Spinal cord (tissue), 10 donors: ENCODE results near the gene NOCT. TPM values are rescaled to one million over a fixed set of nuclear protein-coding genes. Genes with fewer than 3 reads are reported as not detected.
A peak's percentile ranks its signal among the peaks of the same experiment; 100 is the strongest.

Source experiments
- DNase-seq, 6 donors: peaks; one replicate each; pipeline versions ENCODE4 v3.0.0 to v3.0.0-alpha.2; 2013 to 2015; ENCODE audit warnings: low spot score in 6 of 6, low read depth in 4 of 6
- H3K27ac ChIP-seq: one replicate; pipeline ENCODE4 v1.5.1; 2013; ENCODE audit warnings: low read depth, low read length, control low read depth
- H3K27me3 ChIP-seq: one replicate; pipeline ENCODE4 v1.6.1; 2013; ENCODE audit warnings: low read length; ENCODE audit not compliant: control insufficient read depth, insufficient read depth
- H3K36me3 ChIP-seq: one replicate; pipeline ENCODE4 v1.6.1; 2013; ENCODE audit warnings: low read length; ENCODE audit not compliant: control insufficient read depth, insufficient read depth
- H3K4me1 ChIP-seq: one replicate; pipeline ENCODE4 v1.6.1; 2013; ENCODE audit warnings: low read length; ENCODE audit not compliant: control insufficient read depth, insufficient read depth
- H3K4me3 ChIP-seq: one replicate; pipeline ENCODE4 v1.5.1; 2013; ENCODE audit warnings: low read depth, low read length, control low read depth
- H3K9me3 ChIP-seq: one replicate; pipeline ENCODE4 v1.6.1; 2013; ENCODE audit warnings: low read length; ENCODE audit not compliant: control insufficient read depth, insufficient read depth
- WGBS: methylation state at CpG from one replicate; pipeline ENCODE4 v1.1.5; 2013; ENCODE audit warnings: missing lambda C conversion rate; ENCODE audit not compliant: insufficient coverage; 5-methylcytosine and 5-hydroxymethylcytosine counted together
- polyA plus RNA-seq, 2 donors: library from polyadenylated mRNA; unstranded; fragments of 120-200 nt; gene quantifications; one replicate each; pipeline ENCODE4 v1.2.1, GENCODE V29; 2013; ENCODE audit not compliant: insufficient read length in 2 of 2
- small RNA-seq: library from RNA; depleted of rRNA; stranded (forward); fragments of <200 nt; gene quantifications from one replicate; pipeline ENCODE3, GENCODE V24; 2014; ENCODE audit warnings: low replicate concordance
- total RNA-seq, 2 donors: library from RNA; depleted of rRNA in 1 of 2; stranded (reverse); fragments of 120-200 nt in 1 of 2; fragments of >200 nt in 1 of 2; gene quantifications; one replicate each; pipeline versions ENCODE4 v1.2.3 to v1.2.4, GENCODE V29; 2013 to 2014
- donor health status: healthy.

NOCT gene
- total and polyA plus RNA-seq, 4 donors: 6.7 to 15.7 (median 9.8) TPM

DNA sequence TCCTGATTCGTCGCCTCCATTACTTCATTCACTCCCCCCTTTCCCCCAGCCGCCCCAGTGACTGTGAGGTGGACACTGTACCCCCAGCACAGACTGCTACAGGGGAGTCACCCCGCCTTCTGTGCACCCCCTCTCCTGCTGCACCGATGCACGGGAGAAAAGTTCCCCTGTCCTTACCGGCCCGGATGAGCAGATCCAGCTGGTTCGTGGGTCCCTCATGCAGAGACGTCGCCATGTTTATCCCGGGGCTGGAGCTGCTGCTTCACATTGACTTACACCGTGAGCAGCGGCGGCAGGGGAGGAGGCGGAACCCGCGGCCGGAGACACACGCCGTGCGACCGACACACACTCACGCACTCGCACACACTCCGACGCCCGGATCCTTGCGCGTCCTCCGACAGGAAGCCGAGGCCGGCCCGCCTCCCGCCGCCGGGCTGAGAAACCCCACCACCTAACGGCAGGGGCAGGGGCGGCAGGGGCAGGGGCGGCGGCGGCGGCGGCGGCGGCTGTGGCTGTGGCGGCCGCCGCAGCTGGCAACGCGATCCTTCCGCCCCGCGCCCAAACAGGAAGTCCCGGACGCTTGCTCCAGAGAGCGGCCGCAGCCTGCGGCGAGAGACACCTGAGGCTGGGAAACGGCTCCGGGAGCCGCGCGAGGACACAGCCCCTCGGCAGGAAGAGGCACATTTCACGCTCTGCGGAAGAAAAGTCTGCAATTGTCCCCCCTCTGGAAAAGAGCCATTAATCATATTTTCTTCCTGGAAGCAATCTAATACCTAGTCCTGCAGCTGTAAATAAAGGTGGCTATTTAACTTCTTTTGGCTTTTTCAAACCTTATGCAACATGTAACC, 68.6 kb downstream of the NOCT start:
- H3K27ac ChIP-seq: peak overlapping the region; percentile 95
- peaks cover 4% of the 10 kb centered on the region for H3K4me1 ChIP-seq
- WGBS: under 1% methylated on average over 68 of the region's 68 CpGs
- peak overlapping the region; percentile 77 for H3K4me3 ChIP-seq
- no peaks in the 10 kb centered on the region for H3K36me3 ChIP-seq
- H3K27me3 ChIP-seq: no peaks in the 10 kb centered on the region
- no peaks in the 10 kb centered on the region for H3K9me3 ChIP-seq
- DNase-seq: peak; percentile 74 to 97 (median 84)

DNA sequence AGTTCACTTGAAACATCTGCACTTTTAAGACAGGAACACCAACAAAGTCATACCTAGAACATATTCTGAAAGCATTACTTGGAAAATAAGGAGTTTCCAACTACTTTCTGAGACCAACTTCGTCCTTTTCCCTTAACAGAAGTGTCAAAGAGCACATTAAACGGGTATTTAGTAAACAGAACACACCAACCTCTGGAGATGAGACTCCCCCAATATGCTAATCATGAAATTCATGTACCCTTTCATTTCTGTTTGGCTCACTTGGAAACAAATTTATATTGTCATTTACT, 69.2 kb downstream of the NOCT start:
- Histone ChIP-seq H3K9me3 (no peaks in the 10 kb centered on the region), H3K27me3 (no peaks in the 10 kb centered on the region), H3K4me1 (peaks cover 4% of the 10 kb centered on the region), H3K27ac (peak overlapping the region; percentile 95), H3K4me3 (peak overlapping the region; percentile 77), H3K36me3 (no peaks in the 10 kb centered on the region)
- 0% methylated on average over 2 of the region's 2 CpGs for WGBS
- DNase-seq: peak in 1 of 6 donors; percentile 1

DNA sequence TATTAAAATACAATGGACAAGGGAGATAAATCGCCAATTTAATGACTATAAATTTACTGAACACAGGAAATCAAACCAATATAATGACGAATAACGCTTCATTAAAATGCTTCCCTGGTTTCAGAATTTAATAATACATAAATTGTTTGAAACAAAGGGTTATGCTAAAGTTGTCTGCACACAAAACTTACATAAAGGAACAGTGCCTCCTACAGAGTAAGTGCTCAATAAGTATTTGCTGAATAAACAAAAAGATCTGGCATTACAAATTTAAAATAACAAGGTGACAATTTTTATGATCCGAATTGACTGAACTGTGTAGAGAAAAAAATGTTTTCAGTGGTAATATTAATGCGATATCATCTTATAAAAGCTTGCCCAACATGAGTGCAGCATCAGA, 69.6 kb downstream of the NOCT start:
- H3K4me3 ChIP-seq: peak overlapping the region; percentile 77
- no peaks in the 10 kb centered on the region for H3K36me3 ChIP-seq
- H3K4me1 ChIP-seq: peaks cover 4% of the 10 kb centered on the region
- H3K27ac ChIP-seq: peak overlapping the region; percentile 95
- H3K9me3 ChIP-seq: no peaks in the 10 kb centered on the region
- WGBS: no CpG with 5 or more reads among the region's 5 CpGs
- no peaks in the 10 kb centered on the region for H3K27me3 ChIP-seq
- peak in 2 of 6 donors; percentile 3 to 20 for DNase-seq

DNA sequence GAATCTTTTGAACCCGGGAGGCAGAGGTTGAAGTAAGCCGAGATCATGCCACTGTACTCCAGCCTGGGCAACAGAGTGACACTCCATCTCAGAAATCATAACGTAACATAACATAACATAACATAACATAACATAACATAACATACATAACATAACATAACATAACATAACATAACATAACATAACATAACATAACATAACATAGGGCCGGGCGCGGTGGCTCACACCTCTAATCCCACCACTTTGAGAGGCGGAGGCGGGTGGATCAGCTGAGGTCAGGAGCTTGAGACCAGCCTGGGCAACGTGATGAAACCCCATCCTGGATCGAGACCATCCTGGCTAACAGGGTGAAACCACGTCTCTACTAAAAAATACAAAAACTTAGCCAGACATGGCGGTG, 76.7 kb downstream of the NOCT start:
- no peaks in the 10 kb centered on the region for H3K36me3 ChIP-seq
- H3K4me1 ChIP-seq: no peaks in the 10 kb centered on the region
- no peak overlapping the region for H3K27ac ChIP-seq
- no peaks in the 10 kb centered on the region for H3K27me3 ChIP-seq
- H3K4me3 ChIP-seq: no peak overlapping the region
- DNase-seq: no peak
- 80% methylated on average over 10 of the region's 12 CpGs for WGBS
- no peaks in the 10 kb centered on the region for H3K9me3 ChIP-seq

Small RNA genes lying within 50 kb of the gene (small RNA-seq; reads per million reads assigned to genes)
- not detected for gene RNU6-531P

Other genes with a start within 250 kb of the NOCT start
- gene ELF2, start 161.4 kb downstream of the NOCT start, total RNA-seq: 10 to 100 TPM; 71.0 to 72.8 TPM
- 10 to 100 TPM; 36.2 to 42.9 TPM for gene ELF2, start 161.4 kb downstream of the NOCT start, polyA plus RNA-seq